ENCODE measurements around the gene ANKFY1.

The ANKFY1 gene

DNA sequence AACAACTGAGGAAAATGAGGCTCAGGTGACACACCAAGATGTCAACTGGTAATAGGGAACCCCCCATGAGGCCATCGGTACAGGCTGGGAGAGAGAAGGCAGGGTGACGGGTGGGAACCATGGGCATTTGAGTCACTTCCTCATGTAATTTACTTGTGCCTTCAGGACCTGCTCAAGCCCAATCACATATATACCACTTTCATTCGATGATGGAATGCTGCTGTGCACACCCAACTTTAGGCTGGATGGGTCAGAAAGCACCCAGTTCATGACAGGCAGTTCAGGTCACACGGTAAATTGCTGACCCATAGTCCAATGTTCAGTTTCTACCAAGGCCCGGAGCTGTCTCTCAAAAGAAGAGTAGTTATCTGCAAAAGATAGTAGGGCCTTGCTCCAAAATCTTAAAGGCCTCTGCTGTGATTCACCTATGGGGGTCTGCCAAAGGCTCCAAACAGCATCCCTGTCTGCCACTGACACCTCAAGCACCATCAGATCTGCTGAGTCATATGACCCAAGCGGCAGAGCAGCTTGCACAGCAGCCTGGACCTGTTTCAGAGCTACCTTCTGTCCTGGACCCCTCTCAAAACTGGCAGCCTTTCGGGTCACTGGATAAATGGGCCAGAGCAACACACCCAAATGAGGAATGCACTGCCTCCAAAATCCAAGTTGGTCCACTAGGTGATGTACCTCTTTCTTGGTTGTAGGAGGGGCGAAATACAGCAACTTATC is 145.6 kb downstream of the ANKFY1 start:
- no peak for DNase-seq (ENCODE audit: low read depth)

DNA sequence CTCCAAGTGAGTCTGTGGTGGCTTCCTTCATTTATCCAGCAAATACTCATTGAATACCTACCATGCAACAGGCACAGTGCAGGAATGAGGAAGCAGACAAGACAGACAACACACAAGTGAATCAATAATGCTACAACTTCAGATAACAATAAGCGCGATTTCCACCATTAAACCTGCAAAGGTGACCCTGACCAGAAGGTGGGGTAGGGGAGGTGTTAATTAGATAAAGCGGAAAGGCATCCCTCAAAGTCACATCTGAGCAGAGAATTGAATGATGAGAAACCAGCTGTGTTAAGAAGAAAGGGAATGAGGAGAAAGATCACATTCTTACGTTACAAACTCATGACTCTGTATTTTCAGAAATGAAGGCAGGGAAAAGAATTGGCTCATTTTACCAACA is 147.3 kb downstream of the ANKFY1 start:
- DNase-seq (ENCODE audit: low read depth): no peak

Measured in stimulated activated CD8-positive, alpha-beta memory T cell treated with anti-CD3 and anti-CD28 coated beads, Interleukin-12 subunit alpha, Interleukin-12 subunit beta, amount 100 ng/mL, for 1 hour (primary cell).